Stimulated activated CD8-positive, alpha-beta memory T cell treated with anti-CD3 and anti-CD28 coated beads, Interleukin-15, amount 100 ng/mL, for 24 hours (primary cell): ENCODE measurements around the gene NHSL2.

Experiments
- DNase-seq: peaks from one replicate; pipeline ENCODE4 v3.0.0-alpha.2; 2020; ENCODE audit warnings: low read depth

NHSL2 gene

GRCh38 chrX:72180539-72180938, 269.9 kb downstream of the NHSL2 start:
- DNase-seq = no peak

- peak; percentile 42 for DNase-seq
Measured at GRCh38 chrX:72181178-72182125, 270.8 kb downstream of the NHSL2 start, which contains the start of gene PIN4. TSS of gene PIN4 (plus strand) at chrX:72181757. CDS start at chrX:72181786, 29 bp downstream.

DNA sequence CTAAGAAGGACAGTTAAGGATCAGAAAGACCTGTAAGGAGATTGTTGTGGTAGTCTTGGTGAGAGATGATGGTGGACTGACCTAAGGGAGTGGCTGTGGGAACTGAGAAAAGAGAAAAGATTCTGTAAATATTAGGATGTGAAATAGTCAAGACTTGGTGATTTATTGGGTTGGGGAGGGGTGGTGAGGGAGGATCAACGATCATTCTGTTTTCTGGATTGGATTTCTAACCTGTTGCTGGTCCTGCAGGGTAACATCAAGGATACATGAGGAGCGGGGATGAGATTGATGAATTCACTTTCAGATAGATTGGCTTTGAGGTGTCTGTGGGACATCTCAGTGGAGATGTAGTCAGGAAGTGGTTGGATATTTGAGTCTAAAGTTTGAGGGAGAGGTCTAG, 272.3 kb downstream of the NHSL2 start:
- DNase-seq = no peak

GRCh38 chrX:72201836-72202536, 291.3 kb downstream of the NHSL2 start:
- no peak for DNase-seq
